ENCODE results near the gene SRC. TPM values are rescaled to one million over a fixed set of nuclear protein-coding genes. Genes with fewer than 3 reads are reported as not detected.

SRC gene
- polyA plus RNA-seq, 1 experiment = 13.9 TPM

DNA sequence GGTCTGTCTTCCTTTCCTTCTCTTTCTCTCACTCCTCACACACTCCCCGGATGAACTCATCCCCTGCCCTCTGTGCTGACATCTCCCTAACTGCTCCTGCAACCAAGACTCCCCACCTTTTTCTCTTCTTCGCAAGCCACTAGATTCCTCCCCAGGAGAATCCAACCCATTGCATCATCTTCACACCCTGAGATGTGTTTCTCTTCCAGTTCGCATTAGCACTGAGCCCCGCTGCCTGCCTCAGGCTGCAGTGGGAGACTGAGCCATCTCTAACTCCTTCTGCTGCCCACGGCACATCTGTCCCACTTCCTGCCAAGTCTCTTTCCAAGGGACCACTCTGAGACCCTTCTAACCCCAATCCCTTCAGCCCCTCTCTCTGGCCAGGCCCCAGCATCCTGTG is 107.9 kb downstream of the SRC start:
- DNase-seq (ENCODE audit: low read depth, low spot score) = no peak
- ChIA-PET POLR2A (no interaction called here), CTCF (no interaction called here)
- TF ChIP-seq, protein P1, sequence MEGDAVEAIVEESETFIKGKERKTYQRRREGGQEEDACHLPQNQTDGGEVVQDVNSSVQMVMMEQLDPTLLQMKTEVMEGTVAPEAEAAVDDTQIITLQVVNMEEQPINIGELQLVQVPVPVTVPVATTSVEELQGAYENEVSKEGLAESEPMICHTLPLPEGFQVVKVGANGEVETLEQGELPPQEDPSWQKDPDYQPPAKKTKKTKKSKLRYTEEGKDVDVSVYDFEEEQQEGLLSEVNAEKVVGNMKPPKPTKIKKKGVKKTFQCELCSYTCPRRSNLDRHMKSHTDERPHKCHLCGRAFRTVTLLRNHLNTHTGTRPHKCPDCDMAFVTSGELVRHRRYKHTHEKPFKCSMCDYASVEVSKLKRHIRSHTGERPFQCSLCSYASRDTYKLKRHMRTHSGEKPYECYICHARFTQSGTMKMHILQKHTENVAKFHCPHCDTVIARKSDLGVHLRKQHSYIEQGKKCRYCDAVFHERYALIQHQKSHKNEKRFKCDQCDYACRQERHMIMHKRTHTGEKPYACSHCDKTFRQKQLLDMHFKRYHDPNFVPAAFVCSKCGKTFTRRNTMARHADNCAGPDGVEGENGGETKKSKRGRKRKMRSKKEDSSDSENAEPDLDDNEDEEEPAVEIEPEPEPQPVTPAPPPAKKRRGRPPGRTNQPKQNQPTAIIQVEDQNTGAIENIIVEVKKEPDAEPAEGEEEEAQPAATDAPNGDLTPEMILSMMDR (IDR thresholded peaks at IDR 0.05; ENCODE audit: low read depth, low read length) = no peak
- Histone ChIP-seq H3K4me3 (ENCODE audit: low read depth, low read length) (no peak overlapping the region), H3K27ac (ENCODE audit: low read depth, low read length) (no peak overlapping the region), H3K27me3 (ENCODE audit: control insufficient read depth, insufficient read depth, low read length) (peaks cover 10% of the 10 kb centered on the region), H3K9me3 (ENCODE audit: control insufficient read depth, insufficient read depth, low read length) (peaks cover 6% of the 10 kb centered on the region; the same call in 1 of the 2 replicates)

DNA sequence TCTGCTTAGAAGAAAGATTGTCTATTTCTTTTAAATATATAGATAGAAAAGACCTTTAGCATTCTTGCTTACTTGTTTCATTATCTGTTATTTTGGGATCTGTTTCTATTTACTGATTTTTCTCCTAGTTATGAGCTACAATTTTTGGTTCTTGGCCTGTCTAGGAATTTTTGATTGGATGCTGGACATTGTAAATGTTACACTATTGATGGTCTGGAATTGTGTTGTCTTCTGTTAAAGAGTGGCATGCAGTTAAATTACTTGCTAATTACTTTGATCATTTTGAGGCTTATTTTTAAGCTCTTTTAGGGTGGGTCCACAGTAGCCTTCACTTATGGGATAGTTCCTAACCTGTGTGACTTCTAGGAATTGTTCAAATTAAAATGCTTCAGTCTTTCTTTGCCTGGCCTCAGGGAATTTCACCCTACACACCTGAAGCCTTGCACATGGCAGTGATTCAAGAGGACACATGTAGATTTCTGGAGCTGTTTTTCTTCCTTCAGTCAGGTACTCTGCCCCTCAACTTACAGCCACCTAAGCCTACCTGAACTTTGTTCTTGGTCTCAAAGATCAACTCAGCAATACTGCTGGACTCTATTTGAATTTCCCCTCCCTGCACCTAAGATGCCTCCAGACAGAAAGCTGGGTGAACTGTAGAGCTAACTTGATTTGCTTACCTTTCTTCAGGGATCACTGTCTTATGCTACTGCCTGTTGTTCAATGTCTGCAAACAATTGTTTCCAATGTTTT is 108.9 kb downstream of the SRC start:
- H3K27me3 ChIP-seq (ENCODE audit: control insufficient read depth, insufficient read depth, low read length) = peaks cover 7% of the 10 kb centered on the region
- H3K27ac ChIP-seq (ENCODE audit: low read depth, low read length) = no peak overlapping the region
- TF ChIP-seq, protein P1 (IDR thresholded peaks at IDR 0.05; ENCODE audit: low read depth, low read length) = no peak
- no peak for DNase-seq (ENCODE audit: low read depth, low spot score)
- H3K9me3 ChIP-seq (ENCODE audit: control insufficient read depth, insufficient read depth, low read length) = peaks cover 6% of the 10 kb centered on the region; the same call in 1 of the 2 replicates
- ChIA-PET CTCF (no interaction called here), POLR2A (interaction anchor here (0.6 kb wide), 1 partner anchor 763 kb away, joined by 3 read pairs; no protein-coding TSS in a partner anchor)
- no peak overlapping the region for H3K4me3 ChIP-seq (ENCODE audit: low read depth, low read length)

Other genes with a start within 250 kb of the SRC start
- 488 and 495 TPM in 2 replicates for gene RPN2, start 166.8 kb upstream of the SRC start, polyA plus RNA-seq (2011; rRNA removed)
- 2.5 TPM in 2 replicates for gene MROH8, start 166.6 kb upstream of the SRC start, polyA plus RNA-seq (2011; rRNA removed)
- not detected in 2 replicates for gene GHRH, start 84.3 kb upstream of the SRC start, polyA plus RNA-seq (2011; rRNA removed)
- 71.6 and 78.6 TPM in 2 replicates for gene MANBAL, start 56.5 kb upstream of the SRC start, polyA plus RNA-seq (2011; rRNA removed)
- gene NNAT, start 175.1 kb downstream of the SRC start, polyA plus RNA-seq (2011; rRNA removed) = 54.0 and 59.6 TPM in 2 replicates
- gene BLCAP, start 181.7 kb downstream of the SRC start, polyA plus RNA-seq (2011; rRNA removed) = 88.9 and 94.1 TPM in 2 replicates

Data from AG04450 (cell line).